SK-N-SH treated with all-trans-retinoic acid at 6 μM for 48 hours (cell line): Measurements from ENCODE around the gene CORO2A.

Experiments
- ATAC-seq: fragments of 200-7000 bp; cut with Tn5 transposase; 3 replicates; pipeline ENCODE4 v1.9.1; 2020; ENCODE audit warnings: mild to moderate bottlenecking, moderate library complexity
- ARNTL ChIP-seq: fragments of 450-650 bp; formaldehyde crosslinking; IDR thresholded peaks from 2 replicates; pipeline ENCODE4 v1.5.0; 2020; ENCODE audit warnings: low read depth, mild to moderate bottlenecking, moderate library complexity, borderline replicate concordance
- BACH2 ChIP-seq: fragments of 250-450 bp; sonication (Bioruptor Pico); IDR thresholded peaks from 2 replicates; pipeline ENCODE4 v1.9.0; 2021; ENCODE audit warnings: mild to moderate bottlenecking, borderline replicate concordance
- CREB5 ChIP-seq: fragments of 250-450 bp; sonication (Bioruptor Pico); IDR thresholded peaks from 2 replicates; pipeline ENCODE4 v1.5.1; 2020; ENCODE audit warnings: low read depth, mild to moderate bottlenecking, moderate library complexity
- CSDC2 ChIP-seq: fragments of 250-450 bp; sonication (Bioruptor Pico); IDR thresholded peaks from 2 replicates; pipeline ENCODE4 v1.5.0; 2020; ENCODE audit warnings: mild to moderate bottlenecking, moderate library complexity
- CSRNP3 ChIP-seq: fragments of 250-450 bp; sonication (Bioruptor Pico); IDR thresholded peaks from 2 replicates; pipeline ENCODE4 v1.5.1; 2021; ENCODE audit warnings: mild to moderate bottlenecking, moderate library complexity
- GLIS3 ChIP-seq: fragments of 250-450 bp; sonication (Bioruptor Pico); IDR thresholded peaks from 2 replicates; pipeline ENCODE4 v1.5.0; 2020; ENCODE audit warnings: mild to moderate bottlenecking, moderate library complexity
- ISL1 ChIP-seq: fragments of 250-450 bp; sonication (Bioruptor Pico); IDR thresholded peaks from 2 replicates; pipeline ENCODE4 v2.1.2; 2022; ENCODE audit warnings: mild to moderate bottlenecking, moderate library complexity
- PATZ1 ChIP-seq: fragments of 250-450 bp; sonication (Bioruptor Pico); IDR thresholded peaks from 2 replicates; pipeline ENCODE4 v1.8.0; 2020; ENCODE audit warnings: mild to moderate bottlenecking, moderate library complexity, borderline replicate concordance
- POU6F1 ChIP-seq: fragments of 250-450 bp; sonication (Bioruptor Pico); IDR thresholded peaks from 2 replicates; pipeline ENCODE4 v1.8.0; 2021; ENCODE audit warnings: low read depth, mild to moderate bottlenecking, moderate library complexity, borderline replicate concordance
- PPARA ChIP-seq: fragments of 250-450 bp; sonication (Bioruptor Pico); IDR thresholded peaks from 2 replicates; pipeline ENCODE4 v1.5.0; 2020; ENCODE audit warnings: mild to moderate bottlenecking, borderline replicate concordance
- RARB ChIP-seq: fragments of 250-450 bp; sonication (Bioruptor Pico); IDR thresholded peaks from 2 replicates; pipeline ENCODE4 v1.8.0; 2021; ENCODE audit warnings: mild to moderate bottlenecking, moderate library complexity
- SNAI2 ChIP-seq: fragments of 250-450 bp; sonication (Bioruptor Pico); IDR thresholded peaks from 2 replicates; pipeline ENCODE4 v1.5.0; 2020; ENCODE audit warnings: mild to moderate bottlenecking, moderate library complexity
- TCF4 ChIP-seq: fragments of 250-450 bp; sonication (Bioruptor Pico); IDR thresholded peaks from 2 replicates; pipeline ENCODE4 v1.8.0; 2021; ENCODE audit warnings: mild to moderate bottlenecking, moderate library complexity, borderline replicate concordance
- TOX ChIP-seq: fragments of 250-450 bp; sonication (Bioruptor Pico); IDR thresholded peaks from 2 replicates; pipeline ENCODE4 v1.8.0; 2021; ENCODE audit warnings: mild to moderate bottlenecking, moderate library complexity, borderline replicate concordance
- TSHZ2 ChIP-seq: fragments of 250-450 bp; sonication (Bioruptor Pico); IDR thresholded peaks from 2 replicates; pipeline ENCODE4 v1.5.0; 2020; ENCODE audit warnings: mild to moderate bottlenecking, moderate library complexity
- ZC3H10 ChIP-seq: fragments of 250-450 bp; sonication (Bioruptor Pico); IDR thresholded peaks from 2 replicates; pipeline ENCODE4 v1.5.1; 2021; ENCODE audit warnings: mild to moderate bottlenecking, moderate library complexity
- ZFP3 ChIP-seq: fragments of 250-450 bp; sonication (Bioruptor Pico); IDR thresholded peaks from 2 replicates; pipeline ENCODE4 v1.5.0; 2020; ENCODE audit warnings: mild to moderate bottlenecking, moderate library complexity
- ZFP30 ChIP-seq: fragments of 450-650 bp; formaldehyde crosslinking; IDR thresholded peaks from 2 replicates; pipeline ENCODE4 v1.5.0; 2022; ENCODE audit warnings: mild to moderate bottlenecking, moderate library complexity
- ZNF565 ChIP-seq: fragments of 450-650 bp; formaldehyde crosslinking; conservative IDR thresholded peaks from 2 replicates; pipeline ENCODE4 v1.5.0; 2020; ENCODE audit warnings: low read depth, mild to moderate bottlenecking, moderate library complexity
- ZNF70 ChIP-seq: fragments of 450-650 bp; formaldehyde crosslinking; IDR thresholded peaks from 2 replicates; pipeline ENCODE4 v1.5.0; 2020; ENCODE audit warnings: mild to moderate bottlenecking, moderate library complexity
- ZNF8 ChIP-seq: fragments of 450-650 bp; formaldehyde crosslinking; IDR thresholded peaks from 2 replicates; pipeline ENCODE4 v1.5.0; 2020; ENCODE audit warnings: mild to moderate bottlenecking, moderate library complexity

CORO2A gene

GRCh38 chr9:98171176-98171925 is 21.1 kb downstream of the CORO2A start:
- ATAC-seq, result no peak
- TF ChIP-seq TOX (CRISPR knock-in tag) (no peak), ZC3H10 (CRISPR knock-in tag) (no peak), RARB (CRISPR knock-in tag) (no peak), ZFP30 (CRISPR knock-in tag) (no peak), ISL1 (CRISPR knock-in tag) (no peak), GLIS3 (no peak), POU6F1 (no peak), ARNTL (no peak), ZFP3 (CRISPR knock-in tag) (no peak), ZNF565 (CRISPR knock-in tag) (no peak), BACH2 (no peak), ZNF8 (CRISPR knock-in tag) (no peak)

- peak; percentile 90 for ATAC-seq
- TF ChIP-seq TCF4 (0 out of 2 replicates have a peak, but pooled peaks have one; percentile 23), ZFP3 (CRISPR knock-in tag) (no peak)
Observed at GRCh38 chr9:98168941-98169488, 23.4 kb downstream of the CORO2A start.

- TF ChIP-seq ISL1 (CRISPR knock-in tag) (no peak), CREB5 (CRISPR knock-in tag) (no peak), PPARA (CRISPR knock-in tag) (no peak), CSDC2 (CRISPR knock-in tag) (no peak), GLIS3 (no peak), RARB (CRISPR knock-in tag) (no peak), TSHZ2 (CRISPR knock-in tag) (no peak), SNAI2 (no peak), CSRNP3 (CRISPR knock-in tag) (no peak), ZFP3 (CRISPR knock-in tag) (no peak), ZNF70 (CRISPR knock-in tag) (no peak), ZNF565 (CRISPR knock-in tag) (no peak), BACH2 (no peak), ZFP30 (CRISPR knock-in tag) (no peak), PATZ1 (CRISPR knock-in tag) (no peak), ZNF8 (CRISPR knock-in tag) (no peak), TOX (CRISPR knock-in tag) (no peak), ARNTL (no peak)
- ATAC-seq, result no peak
Observed at GRCh38 chr9:98168153-98168780, 24.2 kb downstream of the CORO2A start.
